ENCODE results near the gene C1QTNF6.

C1QTNF6 gene

DNA sequence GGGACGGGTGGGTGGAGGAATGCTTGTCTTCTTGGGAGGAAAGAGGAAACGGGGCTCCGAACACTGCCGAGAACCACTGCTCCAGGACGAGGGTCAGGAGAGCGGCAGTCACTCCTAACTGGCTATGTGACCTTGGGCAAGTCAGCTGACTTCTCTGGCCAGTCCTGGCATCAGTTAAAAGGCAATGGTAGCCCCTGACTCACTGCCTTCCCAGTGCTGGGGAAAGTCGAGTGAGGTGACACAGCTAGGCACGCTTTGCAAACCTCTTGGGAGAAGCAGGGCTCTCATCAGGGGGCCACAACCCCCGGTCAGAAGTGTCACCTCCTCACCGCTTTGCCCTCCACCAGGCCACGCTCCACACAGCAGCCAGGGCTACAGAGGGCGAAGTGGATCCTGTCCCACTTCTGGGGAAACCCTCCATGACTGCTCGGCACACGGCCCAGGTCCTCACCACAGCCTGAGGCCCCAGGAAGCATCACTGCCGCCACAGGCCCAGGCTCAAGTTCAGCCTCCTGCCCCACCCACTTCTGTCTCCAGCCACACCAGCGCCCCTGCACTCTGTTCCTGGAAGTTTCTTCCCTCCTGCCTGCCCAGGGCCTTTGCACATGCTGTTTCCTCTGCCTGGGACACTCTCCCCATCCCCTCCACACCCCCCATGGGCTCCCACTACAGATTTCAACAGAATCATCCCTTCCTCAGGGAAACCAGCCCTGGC, 54.6 kb downstream of the C1QTNF6 start:
- H3K9ac ChIP-seq (ENCODE audit: low read depth, low read length) = no peak overlapping the region
- no peaks in the 10 kb centered on the region for H3K36me3 ChIP-seq (ENCODE audit: control insufficient read depth, insufficient read depth, low read length)
- no peaks in the 10 kb centered on the region for H3K9me3 ChIP-seq (ENCODE audit: control insufficient read depth, insufficient read depth, low read length)
- H3K27ac ChIP-seq (ENCODE audit: low read depth, low read length) = no peak overlapping the region
- H3K27me3 ChIP-seq (ENCODE audit: control insufficient read depth, insufficient read depth, low read length) = no peaks in the 10 kb centered on the region
- no peaks in the 10 kb centered on the region for H3K4me1 ChIP-seq (ENCODE audit: control insufficient read depth, insufficient read depth, low read length)
- no peak overlapping the region for H3K4me3 ChIP-seq (ENCODE audit: low read depth, low read length)

- Histone ChIP-seq H3K27ac (ENCODE audit: low read depth, low read length) (no peak overlapping the region), H3K4me3 (ENCODE audit: low read depth, low read length) (no peak overlapping the region), H3K4me1 (ENCODE audit: control insufficient read depth, insufficient read depth, low read length) (no peaks in the 10 kb centered on the region), H3K27me3 (ENCODE audit: control insufficient read depth, insufficient read depth, low read length) (no peaks in the 10 kb centered on the region), H3K9ac (ENCODE audit: low read depth, low read length) (no peak overlapping the region), H3K36me3 (ENCODE audit: control insufficient read depth, insufficient read depth, low read length) (no peaks in the 10 kb centered on the region), H3K9me3 (ENCODE audit: control insufficient read depth, insufficient read depth, low read length) (no peaks in the 10 kb centered on the region)
These were observed 55.3 kb downstream of the C1QTNF6 start for GRCh38 chr22:37132773-37133172.
